ENCODE measurements around the gene AJAP1. TPM values are rescaled to one million over a fixed set of nuclear protein-coding genes. Genes with fewer than 3 reads are reported as not detected.

The AJAP1 gene
- total RNA-seq, 1 experiment from 2014 or later: not detected

GRCh38 chr1:4650981-4651380 is 3.4 kb upstream of the AJAP1 start:
- BruUV-seq (replicated peaks): no TSS peak
- TF ChIP-seq CTCF (IDR thresholded peaks at IDR 0.05 in 2 of 3, conservative IDR thresholded peaks at IDR 0.05 in 1 of 3; ENCODE audit: borderline replicate concordance in 1 of 3, insufficient read depth in 1 of 3, low read depth in 2 of 3, low read length in 2 of 3): no peak
- TF ChIP-seq SP1 (IDR thresholded peaks at IDR 0.05; ENCODE audit: low read depth): no peak
- no peak for TF ChIP-seq TCF7L2 (IDR thresholded peaks at IDR 0.05; ENCODE audit: borderline replicate concordance, extremely low read depth, insufficient read depth, insufficient read length)
- no peak for TF ChIP-seq YY1 (IDR thresholded peaks at IDR 0.05; ENCODE audit: extremely low read depth, insufficient replicate concordance, low read depth, low read length)
- no peak overlapping the region for H3K9ac ChIP-seq (ENCODE audit: low read length)
- ChIA-PET RAD21 (ENCODE audit: low non-redundant PET in 1 of 2, low total read pairs in 2 of 2, uncharacterized antibody in 2 of 2, unreplicated experiment in 2 of 2) (no interaction called here), CTCF (no interaction called here), POLR2A (no interaction called here)
- H3K36me3 ChIP-seq (ENCODE audit: control insufficient read depth in 1 of 2, insufficient read depth in 2 of 2, low read length in 2 of 2): no peaks in the 10 kb centered on the region
- no peaks in the 10 kb centered on the region for H3K27me3 ChIP-seq (ENCODE audit: insufficient read depth, low read length)
- H3K79me2 ChIP-seq (ENCODE audit: insufficient read depth, low read length): no peaks in the 10 kb centered on the region
- H3K4me2 ChIP-seq (ENCODE audit: low read length): peak overlapping the region; percentile 45
- H3K27ac ChIP-seq (ENCODE audit: low read depth, low read length): no peak overlapping the region
- DNase-seq (ENCODE audit: low read depth, low spot score) (no peak), ATAC-seq (no peak)
- no peak overlapping the region for H2AFZ ChIP-seq (ENCODE audit: low read depth, low read length, poor library complexity, severe bottlenecking)
- no peaks in the 10 kb centered on the region; a peak in 1 of 4 replicates for H3K9me3 ChIP-seq (ENCODE audit: control insufficient read depth in 1 of 2, insufficient read depth in 1 of 2, low read depth in 1 of 2, low read length in 2 of 2)
- intact Hi-C loops (cut with micrococcal nuclease): no loop called here
- no peaks in the 10 kb centered on the region for H4K20me1 ChIP-seq (ENCODE audit: insufficient read depth)
- H3K9me2 ChIP-seq (ENCODE audit: insufficient read depth): no peaks in the 10 kb centered on the region
- no peak overlapping the region for H3K4me3 ChIP-seq (replicated peaks in 1 of 2; ENCODE audit: low read depth in 1 of 2, low read length in 2 of 2)
- H3K4me1 ChIP-seq (ENCODE audit: control insufficient read depth in 1 of 2, insufficient read depth in 2 of 2, low read length in 2 of 2): peaks cover 4 to 21% of the 10 kb centered on the region in 2 experiments; a peak in 3 of 4 replicates

GRCh38 chr1:4652631-4653327 is 1.6 kb upstream of the AJAP1 start:
- Histone ChIP-seq H4K20me1 (ENCODE audit: insufficient read depth) (no peaks in the 10 kb centered on the region), H3K4me1 (ENCODE audit: control insufficient read depth in 1 of 2, insufficient read depth in 2 of 2, low read length in 2 of 2) (peaks cover 4 to 21% of the 10 kb centered on the region in 2 experiments; a peak in 3 of 4 replicates), H2AFZ (ENCODE audit: low read depth, low read length, poor library complexity, severe bottlenecking) (no peak overlapping the region), H3K27me3 (ENCODE audit: insufficient read depth, low read length) (no peaks in the 10 kb centered on the region), H3K4me2 (ENCODE audit: low read length) (peak overlapping the region; percentile 28; the same call in 1 of the 2 replicates), H3K4me3 (replicated peaks in 1 of 2; ENCODE audit: low read depth in 1 of 2, low read length in 2 of 2) (no peak overlapping the region), H3K9me2 (ENCODE audit: insufficient read depth) (no peaks in the 10 kb centered on the region), H3K79me2 (ENCODE audit: insufficient read depth, low read length) (no peaks in the 10 kb centered on the region), H3K9ac (ENCODE audit: low read length) (no peak overlapping the region), H3K27ac (ENCODE audit: low read depth, low read length) (no peak overlapping the region), H3K36me3 (ENCODE audit: control insufficient read depth in 1 of 2, insufficient read depth in 2 of 2, low read length in 2 of 2) (no peaks in the 10 kb centered on the region), H3K9me3 (ENCODE audit: control insufficient read depth in 1 of 2, insufficient read depth in 1 of 2, low read depth in 1 of 2, low read length in 2 of 2) (no peaks in the 10 kb centered on the region)
- RAD21 ChIA-PET (ENCODE audit: low non-redundant PET in 1 of 2, low total read pairs in 2 of 2, uncharacterized antibody in 2 of 2, unreplicated experiment in 2 of 2): no interaction called here
- no TSS peak for BruUV-seq (replicated peaks)
- DNase-seq (ENCODE audit: low read depth, low spot score): peak; percentile 8
- intact Hi-C loops (cut with micrococcal nuclease): no loop called here
- TF ChIP-seq CTCF (IDR thresholded peaks at IDR 0.05 in 2 of 3, conservative IDR thresholded peaks at IDR 0.05 in 1 of 3; ENCODE audit: borderline replicate concordance in 1 of 3, insufficient read depth in 1 of 3, low read depth in 2 of 3, low read length in 2 of 3): peak; percentile 18 to 84 (median 80); a peak in 5 of 6 replicates
- peak; percentile 32; the same call in 1 of the 2 replicates for TF ChIP-seq RAD21 (IDR thresholded peaks at IDR 0.05; ENCODE audit: low read depth)
- no peak for TF ChIP-seq SIN3A (IDR thresholded peaks at IDR 0.05; ENCODE audit: low read depth)
- CTCF ChIA-PET: no interaction called here
- peak; percentile 88 for ATAC-seq
- POLR2A ChIA-PET: no interaction called here

Measured in HCT116 (cell line).